Effector memory CD4-positive, alpha-beta T cell (primary cell): ENCODE measurements around the gene CLCN7.
"Not testable (repeated sequence)": the region's sequence is repeated elsewhere in the genome, so short reads cannot be mapped to it uniquely, and the experiment has no call there.

Experiments
- DNase-seq, 3 donors: peaks; one replicate each; pipeline ENCODE4 v3.0.0-alpha.2; 2020
- H3K27ac ChIP-seq: 2 replicates; pipeline ENCODE4 v1.7.0; 2013; ENCODE audit warnings: mild to moderate bottlenecking, low read length, moderate library complexity; ENCODE audit not compliant: insufficient read depth, poor library complexity, severe bottlenecking
- H3K27me3 ChIP-seq: replicated peaks from 2 replicates; pipeline ENCODE4 v1.7.0; 2013; ENCODE audit warnings: mild to moderate bottlenecking, low read length; ENCODE audit not compliant: insufficient read depth, control insufficient read depth, poor library complexity, severe bottlenecking
- H3K36me3 ChIP-seq: 2 replicates; pipeline ENCODE4 v1.7.0; 2013; ENCODE audit warnings: mild to moderate bottlenecking, low read length, moderate library complexity; ENCODE audit not compliant: control insufficient read depth, insufficient read depth
- H3K4me1 ChIP-seq: 2 replicates; pipeline ENCODE4 v1.7.0; 2013; ENCODE audit warnings: low read length, mild to moderate bottlenecking; ENCODE audit not compliant: control insufficient read depth, insufficient read depth, poor library complexity, severe bottlenecking
- H3K4me3 ChIP-seq: 2 replicates; pipeline ENCODE4 v1.7.0; 2013; ENCODE audit warnings: low read length, low read depth, mild to moderate bottlenecking; ENCODE audit not compliant: insufficient read depth, poor library complexity, severe bottlenecking
- H3K9me3 ChIP-seq: 2 replicates; pipeline ENCODE4 v1.7.0; 2013; ENCODE audit warnings: mild to moderate bottlenecking, low read length, moderate library complexity; ENCODE audit not compliant: control insufficient read depth

CLCN7 gene

GRCh38 chr16:1487395-1488053 lies 12.7 kb upstream of the CLCN7 start:
- Histone ChIP-seq H3K4me1 (peaks cover 2% of the 10 kb centered on the region), H3K36me3 (no peaks in the 10 kb centered on the region), H3K9me3 (no peaks in the 10 kb centered on the region), H3K27ac (no peak overlapping the region), H3K27me3 (no peaks in the 10 kb centered on the region), H3K4me3 (no peak overlapping the region)
- DNase-seq = no peak

GRCh38 chr16:1486551-1487390 lies 11.9 kb upstream of the CLCN7 start:
- no peak overlapping the region for H3K4me3 ChIP-seq

GRCh38 chr16:1485847-1486496 lies 11.1 kb upstream of the CLCN7 start:
- H3K36me3 ChIP-seq = no peaks in the 10 kb centered on the region
- no peak overlapping the region for H3K4me3 ChIP-seq
- no peak overlapping the region for H3K27ac ChIP-seq
- H3K4me1 ChIP-seq = no peaks in the 10 kb centered on the region
- H3K9me3 ChIP-seq = no peaks in the 10 kb centered on the region
- H3K27me3 ChIP-seq = no peaks in the 10 kb centered on the region
- DNase-seq = no peak

More at GRCh38 chr16:1486551-1487390, 11.9 kb upstream of the CLCN7 start:
- no peaks in the 10 kb centered on the region for H3K27me3 ChIP-seq
- H3K9me3 ChIP-seq = no peaks in the 10 kb centered on the region
- no peaks in the 10 kb centered on the region for H3K4me1 ChIP-seq
- DNase-seq = no peak
- H3K27ac ChIP-seq = no peak overlapping the region
- H3K36me3 ChIP-seq = no peaks in the 10 kb centered on the region

- Histone ChIP-seq H3K27ac (no peak overlapping the region), H3K27me3 (no peaks in the 10 kb centered on the region), H3K36me3 (no peaks in the 10 kb centered on the region), H3K4me3 (no peak overlapping the region), H3K4me1 (no peaks in the 10 kb centered on the region), H3K9me3 (no peaks in the 10 kb centered on the region)
- DNase-seq = no peak
Observed at GRCh38 chr16:1481906-1482835, 7.3 kb upstream of the CLCN7 start.

- not testable (repeated sequence) for H3K4me3 ChIP-seq, DNase-seq, H3K27me3 ChIP-seq, H3K27ac ChIP-seq, H3K9me3 ChIP-seq, H3K36me3 ChIP-seq
- peaks cover 10% of the 10 kb centered on the region for H3K4me1 ChIP-seq
Observed at GRCh38 chr16:1478937-1479336, 4.1 kb upstream of the CLCN7 start.

- Histone ChIP-seq H3K27me3 (no peaks in the 10 kb centered on the region), H3K27ac (no peak overlapping the region), H3K9me3 (no peaks in the 10 kb centered on the region), H3K36me3 (no peaks in the 10 kb centered on the region), H3K4me3 (no peak overlapping the region), H3K4me1 (peaks cover 10% of the 10 kb centered on the region)
- no peak for DNase-seq
Observed at GRCh38 chr16:1477033-1477432, 2.2 kb upstream of the CLCN7 start.

GRCh38 chr16:1475552-1476114 lies 805 bp upstream of the CLCN7 start:
- Histone ChIP-seq H3K4me3 (peak overlapping the region; percentile 84), H3K9me3 (no peaks in the 10 kb centered on the region), H3K27me3 (no peaks in the 10 kb centered on the region), H3K27ac (peak overlapping the region; percentile 96), H3K4me1 (peaks cover 10% of the 10 kb centered on the region), H3K36me3 (no peaks in the 10 kb centered on the region)
- DNase-seq = no peak

- peak overlapping the region; percentile 96 for H3K27ac ChIP-seq
- peaks cover 10% of the 10 kb centered on the region for H3K4me1 ChIP-seq
- H3K36me3 ChIP-seq = no peaks in the 10 kb centered on the region
- DNase-seq = no peak
- no peaks in the 10 kb centered on the region for H3K9me3 ChIP-seq
- H3K27me3 ChIP-seq = no peaks in the 10 kb centered on the region
- H3K4me3 ChIP-seq = peak overlapping the region; percentile 84
Observed at GRCh38 chr16:1474082-1474795, 589 bp downstream of the CLCN7 start.

- DNase-seq = no peak
- H3K27me3 ChIP-seq = no peaks in the 10 kb centered on the region
- H3K27ac ChIP-seq = no peak overlapping the region
- H3K36me3 ChIP-seq = no peaks in the 10 kb centered on the region
- no peak overlapping the region for H3K4me3 ChIP-seq
- peaks cover 10% of the 10 kb centered on the region for H3K4me1 ChIP-seq
- H3K9me3 ChIP-seq = no peaks in the 10 kb centered on the region
Observed at GRCh38 chr16:1472974-1473373, 1.9 kb downstream of the CLCN7 start.
